ENCODE results near the gene IFI35. TPM values are rescaled to one million over a fixed set of nuclear protein-coding genes. Genes with fewer than 3 reads are reported as not detected.

The IFI35 gene
- total and polyA plus RNA-seq, 11 donors, result 8.4 to 66.7 (median 11.9) TPM

DNA sequence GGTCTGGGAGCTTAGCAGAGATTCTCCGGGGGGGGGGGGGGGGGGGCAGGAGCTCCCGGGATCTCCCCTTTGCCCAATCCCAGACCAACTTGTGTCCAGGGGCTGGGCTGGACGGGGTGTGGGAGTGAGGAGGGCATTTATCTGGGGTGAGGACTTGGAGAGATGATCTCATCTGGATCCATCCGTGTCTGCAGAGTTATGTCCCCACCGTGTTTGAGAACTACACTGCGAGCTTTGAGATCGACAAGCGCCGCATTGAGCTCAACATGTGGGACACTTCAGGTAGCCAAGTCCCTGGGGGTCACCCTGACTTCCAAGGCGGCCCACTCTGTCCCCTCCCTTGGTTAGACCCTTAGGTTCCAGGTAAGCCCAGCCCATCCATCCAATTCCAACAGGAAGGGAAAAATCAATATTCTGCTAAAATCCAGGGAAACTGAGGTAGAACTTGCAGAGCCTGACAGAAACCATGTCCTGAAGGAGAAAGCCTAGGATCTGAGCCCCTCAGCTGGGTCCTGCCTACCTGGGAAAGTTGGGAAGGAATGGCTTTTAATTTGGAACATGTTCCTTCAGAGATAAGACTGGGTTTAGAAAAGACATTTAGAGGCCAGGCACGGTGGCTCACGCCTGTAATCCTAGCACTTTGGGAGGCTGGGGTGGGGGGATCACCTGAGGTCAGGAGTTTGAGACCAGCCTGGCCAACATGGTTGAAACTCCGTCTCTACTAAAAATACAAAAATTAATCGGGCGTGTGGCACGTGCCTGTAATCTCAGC lies 19.4 kb downstream of the IFI35 start:
- DNase-seq (no peak), ATAC-seq (no peak)
- intact Hi-C loops (cut with DNase I), result loop anchor here in 9 of 10 donors (2.0 to 10.0 kb wide), 10 partner anchors 51 to 311 kb away; partner anchors contain the start of genes NBR1 (in 4 of the 9), BRCA1 (in 2 of the 9) and TMEM106A (in 2 of the 9)
- no peak overlapping the region for H3K4me3 ChIP-seq
- H3K4me1 ChIP-seq, result peaks cover 0 to 24% (median 10%) of the 10 kb centered on the region in 12 donors
- H3K27me3 ChIP-seq, result no peaks in the 10 kb centered on the region
- no peaks in the 10 kb centered on the region for H3K36me3 ChIP-seq
- no peaks in the 10 kb centered on the region for H3K9me3 ChIP-seq
- TF ChIP-seq POLR2A (IDR thresholded peaks at IDR 0.05), result no peak
- TF ChIP-seq, protein P1, sequence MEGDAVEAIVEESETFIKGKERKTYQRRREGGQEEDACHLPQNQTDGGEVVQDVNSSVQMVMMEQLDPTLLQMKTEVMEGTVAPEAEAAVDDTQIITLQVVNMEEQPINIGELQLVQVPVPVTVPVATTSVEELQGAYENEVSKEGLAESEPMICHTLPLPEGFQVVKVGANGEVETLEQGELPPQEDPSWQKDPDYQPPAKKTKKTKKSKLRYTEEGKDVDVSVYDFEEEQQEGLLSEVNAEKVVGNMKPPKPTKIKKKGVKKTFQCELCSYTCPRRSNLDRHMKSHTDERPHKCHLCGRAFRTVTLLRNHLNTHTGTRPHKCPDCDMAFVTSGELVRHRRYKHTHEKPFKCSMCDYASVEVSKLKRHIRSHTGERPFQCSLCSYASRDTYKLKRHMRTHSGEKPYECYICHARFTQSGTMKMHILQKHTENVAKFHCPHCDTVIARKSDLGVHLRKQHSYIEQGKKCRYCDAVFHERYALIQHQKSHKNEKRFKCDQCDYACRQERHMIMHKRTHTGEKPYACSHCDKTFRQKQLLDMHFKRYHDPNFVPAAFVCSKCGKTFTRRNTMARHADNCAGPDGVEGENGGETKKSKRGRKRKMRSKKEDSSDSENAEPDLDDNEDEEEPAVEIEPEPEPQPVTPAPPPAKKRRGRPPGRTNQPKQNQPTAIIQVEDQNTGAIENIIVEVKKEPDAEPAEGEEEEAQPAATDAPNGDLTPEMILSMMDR (IDR thresholded peaks at IDR 0.05), result no peak
- WGBS, 4 donors, result 66 to 68% (median 67%) methylated on average over 16 of the region's 16 CpGs
- peak overlapping the region in 1 of 12 donors; percentile 83 for H3K27ac ChIP-seq

DNA sequence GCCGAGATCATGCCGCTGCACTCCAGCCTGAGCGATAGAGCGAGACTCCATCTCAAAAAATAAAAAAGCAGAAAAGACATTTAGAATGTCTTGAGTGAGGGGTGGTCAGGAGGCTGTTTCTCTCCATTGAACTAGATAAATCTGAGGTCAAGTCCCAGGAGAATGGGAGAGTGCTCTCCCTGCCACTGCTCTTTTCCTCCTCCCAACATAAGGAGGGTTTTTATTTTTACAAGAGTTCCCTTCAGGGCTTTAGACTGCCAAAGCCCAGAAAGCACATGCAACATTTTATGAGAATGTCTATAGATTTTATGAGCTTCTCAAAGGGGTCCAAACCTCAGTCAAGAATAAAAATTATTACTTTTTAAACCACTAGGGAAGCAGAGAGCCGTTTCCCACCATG lies 20.0 kb downstream of the IFI35 start:
- intact Hi-C loops (cut with DNase I), result loop anchor here in 7 of 10 donors (5.0 to 10.0 kb wide), 9 partner anchors 51 to 311 kb away; partner anchors contain the start of genes BRCA1 (in 2 of the 7), TMEM106A (in 2 of the 7) and NBR1 (in 1 of the 7)
- H3K27me3 ChIP-seq, result no peaks in the 10 kb centered on the region
- DNase-seq, result no peak
- peaks cover 0 to 24% (median 9%) of the 10 kb centered on the region in 12 donors for H3K4me1 ChIP-seq
- no peak overlapping the region for H3K27ac ChIP-seq
- no peak for ATAC-seq
- 79 to 87% (median 81%) methylated on average over 5 of the region's 5 CpGs for WGBS, 4 donors
- no peaks in the 10 kb centered on the region for H3K36me3 ChIP-seq
- H3K4me3 ChIP-seq, result no peak overlapping the region
- H3K9me3 ChIP-seq, result no peaks in the 10 kb centered on the region
- TF ChIP-seq, protein P1 (IDR thresholded peaks at IDR 0.05), result no peak
- no peak for TF ChIP-seq POLR2A (IDR thresholded peaks at IDR 0.05)

DNA sequence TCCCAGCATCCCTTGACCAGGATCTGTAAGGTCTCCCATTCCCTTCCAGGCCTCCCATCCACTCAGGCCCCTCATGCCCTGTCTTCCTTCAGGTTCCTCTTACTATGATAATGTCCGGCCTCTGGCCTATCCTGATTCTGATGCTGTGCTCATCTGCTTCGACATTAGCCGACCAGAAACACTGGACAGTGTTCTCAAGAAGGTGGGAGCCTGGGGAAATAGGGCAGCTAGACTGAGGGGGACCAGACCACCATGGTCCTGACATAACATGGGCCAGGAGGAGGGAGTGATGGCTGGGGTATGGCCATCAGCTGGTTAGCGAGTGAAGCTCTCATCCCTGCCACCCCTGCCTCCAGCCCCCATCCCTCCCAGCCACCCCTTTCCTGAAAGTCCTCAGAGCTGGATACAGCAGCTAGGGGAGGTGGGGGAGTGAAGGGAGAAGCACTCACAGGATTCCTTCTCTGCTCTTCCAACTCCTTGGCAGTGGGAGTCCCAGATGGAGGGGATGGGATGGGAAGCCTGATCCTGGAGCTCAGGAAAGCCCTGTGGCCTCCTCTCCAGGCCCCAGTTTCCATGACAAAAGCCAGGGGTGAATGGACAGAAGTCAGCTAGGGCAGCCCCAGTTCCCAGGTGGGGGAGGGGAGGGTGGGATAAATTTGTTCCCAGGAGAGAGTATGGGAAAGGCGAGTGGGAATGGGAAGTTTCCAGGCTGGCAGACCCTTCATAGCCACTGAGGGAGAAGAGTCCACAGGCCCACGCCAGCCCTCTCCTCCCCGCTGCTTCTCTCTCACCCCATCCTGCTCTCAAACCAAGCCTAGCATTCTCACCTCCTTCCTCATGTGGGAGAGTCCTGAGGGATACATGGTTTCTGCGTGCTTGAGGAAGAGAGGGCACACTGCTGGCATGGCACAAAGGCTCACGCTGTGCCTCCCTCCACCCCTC lies 20.8 kb downstream of the IFI35 start:
- H3K27me3 ChIP-seq, result no peaks in the 10 kb centered on the region
- H3K4me3 ChIP-seq, result no peak overlapping the region
- TF ChIP-seq, protein P1 (IDR thresholded peaks at IDR 0.05), result no peak
- no peak for TF ChIP-seq POLR2A (IDR thresholded peaks at IDR 0.05)
- DNase-seq (no peak), ATAC-seq (no peak)
- 76 to 79% (median 77%) methylated on average over 8 to 9 of the region's 9 CpGs for WGBS, 4 donors
- no peaks in the 10 kb centered on the region for H3K9me3 ChIP-seq
- no peaks in the 10 kb centered on the region for H3K36me3 ChIP-seq
- intact Hi-C loops (cut with DNase I), result loop anchor here in 7 of 10 donors (5.0 to 10.0 kb wide), 9 partner anchors 50 to 310 kb away; partner anchors contain the start of genes BRCA1 (in 2 of the 7), TMEM106A (in 2 of the 7) and NBR1 (in 1 of the 7)
- no peak overlapping the region for H3K27ac ChIP-seq
- H3K4me1 ChIP-seq, result peaks cover 0 to 22% (median 8%) of the 10 kb centered on the region in 12 donors
